HPDE6-E6E7 (cell line): ENCODE measurements around the gene UTP18.
"Not testable (repeated sequence)": the region's sequence is repeated elsewhere in the genome, so short reads cannot be mapped to it uniquely, and the experiment has no call there.

ENCODE experiments used
- DNase-seq: peaks from one replicate; pipeline ENCODE4 v3.0.0; 2011; ENCODE audit warnings: missing footprints; ENCODE audit errors: extremely low spot score

The UTP18 gene

DNA sequence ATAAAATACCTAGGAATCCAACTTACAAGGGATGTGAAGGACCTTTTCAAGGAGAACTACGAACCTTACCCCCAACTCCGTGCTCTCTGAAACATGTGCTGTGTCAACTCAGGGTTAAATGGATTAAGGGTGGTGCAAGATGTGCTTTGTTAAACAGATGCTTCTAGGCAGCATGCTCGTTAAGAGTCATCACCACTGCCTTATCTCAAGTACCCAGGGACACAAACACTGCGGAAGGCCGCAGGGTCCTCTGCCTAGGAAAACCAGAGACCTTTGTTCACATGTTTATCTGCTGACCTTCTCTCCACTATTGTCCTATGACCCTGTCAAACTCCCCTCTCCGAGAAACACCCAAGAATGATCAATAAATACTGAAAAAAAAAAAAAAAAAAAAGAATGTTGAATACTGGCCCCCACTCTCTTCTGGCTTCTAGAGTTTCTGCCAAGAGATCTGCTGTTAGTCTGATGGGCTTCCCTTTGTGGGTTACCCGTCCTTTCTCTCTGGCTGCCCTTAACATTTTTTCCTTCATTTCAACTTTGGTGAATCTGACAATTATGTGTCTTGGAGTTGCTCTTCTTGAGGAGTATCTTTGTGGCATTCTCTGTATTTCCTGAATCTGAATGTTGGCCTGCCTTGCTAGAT lies 70.6 kb downstream of the UTP18 start:
- DNase-seq = not testable (repeated sequence)

DNA sequence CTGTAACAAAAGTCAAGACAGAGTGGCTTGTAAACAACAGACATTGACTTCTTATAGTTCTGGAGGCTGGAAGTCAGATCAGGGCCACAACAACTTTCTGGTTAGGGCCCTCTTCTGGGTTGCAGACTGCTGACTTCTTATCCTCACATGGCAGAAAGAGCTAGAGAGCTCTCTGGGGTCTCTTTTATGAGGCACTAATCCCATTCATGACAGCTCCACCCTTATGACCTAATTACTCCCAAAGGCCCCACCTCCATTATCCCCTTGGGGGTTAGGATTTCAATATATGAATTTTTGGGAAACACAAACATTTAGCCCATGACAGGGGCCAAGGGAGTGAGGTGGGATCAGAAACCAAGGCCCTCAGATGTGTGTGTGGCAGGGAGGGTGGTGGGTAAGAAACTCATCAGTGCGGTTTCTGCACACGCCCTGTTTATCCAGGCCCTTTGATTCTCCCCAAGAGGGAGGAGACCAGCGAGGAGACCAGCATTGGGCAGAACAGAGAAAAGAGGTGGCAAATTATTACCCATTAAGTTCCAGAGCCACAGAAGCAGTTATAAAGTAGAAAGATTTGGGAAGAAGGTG lies 74.8 kb downstream of the UTP18 start:
- no peak for DNase-seq

DNA sequence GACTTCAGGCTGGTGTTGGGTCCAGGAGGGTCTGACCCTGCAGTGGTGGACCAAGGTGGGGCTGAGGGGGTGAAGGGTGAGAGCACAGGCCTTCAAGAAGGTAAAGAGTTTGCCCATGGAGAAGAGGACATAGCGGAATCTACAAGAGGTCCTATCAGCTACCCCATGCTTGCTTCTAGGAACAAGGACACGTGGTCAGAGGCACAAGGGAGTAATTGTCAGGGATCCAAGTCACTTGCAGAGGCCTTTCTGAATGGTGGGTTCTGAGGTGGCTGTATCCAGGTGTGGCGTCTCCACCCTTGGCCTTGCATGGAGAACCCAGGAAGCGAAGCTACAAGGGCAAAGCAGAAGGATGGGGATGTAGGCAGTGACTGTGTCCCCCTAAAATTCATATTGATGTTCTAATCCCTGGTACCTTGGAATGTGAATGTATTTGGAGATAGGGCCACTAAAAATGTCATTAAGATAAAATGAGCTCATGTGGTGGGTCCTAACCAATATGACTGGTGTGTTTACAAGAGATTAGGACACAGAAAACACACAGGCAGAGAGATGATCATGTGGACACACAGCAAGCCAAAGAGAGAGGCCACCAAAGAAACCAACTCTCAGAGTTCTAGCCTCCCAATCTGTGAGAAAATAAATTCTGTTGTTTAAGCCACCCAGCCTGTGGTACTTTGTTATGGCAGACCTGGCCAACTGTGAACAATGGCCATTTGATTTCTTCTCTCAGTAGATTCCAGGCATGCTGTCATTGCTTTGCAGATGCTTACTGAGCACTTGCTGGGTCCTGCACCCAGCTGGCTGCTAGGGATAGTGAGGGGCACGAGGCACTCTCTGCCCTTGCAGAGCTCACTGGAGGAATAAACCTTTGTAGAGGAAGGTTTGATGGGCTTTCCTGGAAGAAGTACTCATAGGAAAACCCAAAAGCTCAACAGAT lies 75.8 kb downstream of the UTP18 start:
- DNase-seq = no peak

DNA sequence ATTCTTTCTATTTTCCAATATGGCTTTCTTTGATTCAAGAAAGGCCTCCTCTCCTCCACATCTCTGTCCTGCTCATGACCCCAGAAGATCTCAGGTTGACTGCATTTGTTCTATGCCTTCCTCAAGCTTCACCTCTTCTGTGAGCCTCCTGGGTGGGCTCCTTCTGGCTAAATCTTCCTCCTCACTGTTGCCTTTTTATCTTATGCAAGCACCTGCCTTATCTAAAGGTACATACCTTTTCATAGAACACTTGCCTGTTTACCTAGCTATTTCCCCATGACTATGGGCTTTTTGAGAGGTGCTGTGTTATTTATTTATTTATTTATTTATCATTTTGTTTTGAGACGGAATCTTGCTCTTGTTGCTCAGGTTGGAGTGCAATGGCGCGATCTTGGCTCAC lies 81.1 kb downstream of the UTP18 start:
- no peak for DNase-seq

GRCh38 chr17:51342257-51342656 lies 81.9 kb downstream of the UTP18 start:
- no peak for DNase-seq

DNA sequence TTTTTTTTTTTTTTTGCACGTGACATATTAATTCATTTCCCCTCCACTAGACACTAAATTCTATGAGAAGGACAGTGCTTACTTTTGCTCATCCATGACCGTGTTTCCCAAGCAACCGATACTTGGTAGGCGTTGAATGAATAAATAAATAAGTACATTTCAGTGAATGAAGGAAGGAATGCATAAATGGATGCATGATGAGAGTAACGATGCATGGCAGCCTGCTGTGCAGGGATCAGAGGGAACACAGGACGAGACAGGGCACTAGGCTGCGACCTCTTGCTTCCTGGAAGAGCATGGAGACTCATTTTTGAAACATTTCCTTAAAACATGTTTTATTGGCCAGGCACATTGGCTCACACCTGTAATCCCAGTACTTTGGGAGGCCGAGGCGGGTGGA lies 84.2 kb downstream of the UTP18 start:
- no peak for DNase-seq

GRCh38 chr17:51346218-51346982 lies 86.1 kb downstream of the UTP18 start:
- no peak for DNase-seq
